Activated CD4-positive, alpha-beta T cell treated with anti-CD3 and anti-CD28 coated beads for 1 hour (primary cell): ENCODE results near the gene CDK9.
"Not testable (repeated sequence)": the region's sequence is repeated elsewhere in the genome, so short reads cannot be mapped to it uniquely, and the experiment has no call there.

ENCODE experiments used
- DNase-seq: peaks from one replicate; pipeline ENCODE4 v3.0.0-alpha.2; 2020

Gene CDK9

DNA sequence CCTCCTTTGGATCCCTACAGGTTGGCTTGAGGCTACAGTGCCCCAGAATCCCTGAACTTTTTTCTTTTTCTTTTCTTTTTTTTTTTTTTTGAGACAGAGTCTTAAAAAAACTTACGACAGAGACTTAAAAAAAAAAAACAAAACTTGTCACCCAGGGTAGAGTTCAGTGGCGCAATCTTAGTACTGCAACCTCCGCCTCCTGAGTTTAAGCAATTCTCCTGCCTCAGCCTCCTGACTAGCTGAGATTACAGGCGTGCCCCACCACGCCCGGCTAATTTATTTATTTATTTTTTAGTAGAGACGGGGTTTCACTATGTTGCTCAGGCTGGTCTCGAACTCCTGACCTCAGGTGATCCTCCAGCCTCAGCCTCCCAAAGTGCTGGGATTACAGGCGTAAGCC is 4.9 kb upstream of the CDK9 start:
- not testable (repeated sequence) for DNase-seq

DNA sequence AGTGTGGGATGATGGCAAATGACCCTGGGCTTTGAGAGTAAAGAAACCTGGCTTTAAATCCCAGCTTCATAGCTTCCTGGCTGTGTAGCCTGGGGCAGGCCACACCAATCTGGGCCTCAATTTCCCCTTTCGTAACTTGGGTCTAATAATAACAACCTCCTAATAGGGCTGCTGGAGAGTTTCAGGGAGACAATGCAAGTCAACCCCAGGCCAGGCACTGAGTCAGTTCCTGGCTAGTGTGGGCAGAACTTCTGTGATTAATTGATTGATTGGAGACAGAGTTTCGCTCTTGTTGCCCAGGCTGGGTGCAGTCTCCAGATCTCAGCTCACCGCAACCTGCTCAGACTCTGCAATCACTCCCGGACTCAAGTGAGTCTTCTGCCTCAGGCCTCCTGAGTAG is 4.0 kb upstream of the CDK9 start:
- no peak for DNase-seq

DNA sequence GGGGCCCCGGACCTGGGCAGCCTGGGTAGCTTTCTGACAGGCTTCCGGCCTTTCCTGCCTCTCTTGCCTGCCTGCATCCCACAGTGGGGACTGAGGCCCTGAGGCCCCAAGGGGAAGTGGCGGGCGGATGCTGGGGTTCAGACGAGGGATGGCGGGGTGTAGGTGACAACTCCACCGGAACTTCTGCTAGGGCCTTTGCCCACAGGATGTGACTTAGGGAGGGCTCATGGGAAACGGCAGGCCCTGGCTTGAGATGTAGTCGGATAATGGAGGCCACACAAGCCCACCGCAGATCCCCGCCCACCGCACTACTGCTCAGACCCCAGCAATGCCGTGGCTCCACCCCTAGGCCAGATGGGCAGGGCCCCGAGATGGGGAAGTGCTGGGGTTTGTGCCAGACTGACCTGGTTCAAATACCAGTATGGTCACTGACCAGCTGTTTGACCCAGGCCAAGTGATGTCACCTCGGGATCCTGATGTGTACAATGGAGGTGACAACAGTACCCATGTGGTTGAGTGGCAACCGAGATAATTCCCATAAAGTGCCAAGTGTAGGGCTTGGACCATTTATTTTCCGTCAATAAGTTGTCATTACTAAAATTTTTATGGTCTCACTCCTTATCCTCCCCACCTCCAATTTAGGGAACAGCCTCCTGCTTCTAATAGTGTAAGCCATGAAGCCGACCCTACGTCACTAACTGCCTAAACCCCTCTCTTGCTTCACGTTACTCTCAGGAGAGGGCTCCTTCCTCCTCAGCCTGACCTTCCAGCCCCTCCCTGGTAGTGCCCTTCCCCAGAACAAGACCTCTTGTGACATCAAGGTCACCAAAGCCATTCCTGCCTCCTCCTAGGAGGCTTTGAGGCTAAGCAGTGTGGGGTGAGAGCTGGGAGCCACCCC is 2.5 kb upstream of the CDK9 start:
- peak; percentile 43 for DNase-seq

DNA sequence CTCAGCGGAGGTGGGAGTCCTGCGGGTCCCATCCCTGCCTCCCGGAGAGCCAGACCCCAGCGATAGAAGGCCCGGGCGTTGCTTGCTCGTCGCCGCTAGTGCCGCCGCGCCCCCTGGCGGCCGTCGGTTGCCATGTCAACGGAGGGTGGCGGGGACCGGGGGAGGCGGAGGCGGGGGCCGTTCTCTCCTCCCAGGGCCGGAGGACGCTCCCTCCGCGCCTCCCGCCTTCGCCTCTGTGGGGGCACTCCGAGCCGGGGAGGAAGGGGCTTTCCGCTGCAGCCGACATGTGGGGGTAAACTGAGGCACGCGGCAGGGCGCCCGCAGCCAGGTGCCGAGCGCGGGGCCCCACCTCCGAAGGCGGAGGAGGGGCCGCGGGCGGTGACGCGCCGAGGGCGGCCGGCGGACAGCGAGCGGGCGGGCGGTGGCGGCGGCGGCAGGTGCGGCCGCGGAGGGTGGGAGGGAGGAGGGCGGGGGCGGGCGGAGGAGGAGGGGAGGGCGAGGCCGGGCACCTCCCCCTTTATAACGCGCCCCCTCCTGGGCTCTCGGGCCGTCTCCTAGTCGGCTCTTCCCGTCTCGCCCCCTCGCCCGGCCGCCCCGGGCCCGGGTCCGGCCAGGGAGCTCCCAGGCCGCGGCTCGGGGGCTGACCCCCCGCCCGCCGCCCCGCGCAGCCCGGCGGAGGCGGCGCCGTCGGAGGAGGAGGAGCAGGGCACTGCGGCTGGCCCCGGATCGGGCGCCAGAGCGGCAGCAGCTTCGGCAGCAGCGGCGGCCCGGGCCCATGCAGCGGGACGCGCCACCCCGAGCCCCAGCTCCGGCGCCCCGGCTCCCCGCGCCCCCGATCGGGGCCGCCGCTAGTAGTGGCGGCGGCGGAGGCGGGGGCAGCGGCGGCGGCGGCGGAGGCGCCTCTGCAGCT is 556 bp upstream of the CDK9 start:
- peak; percentile 87 for DNase-seq

DNA sequence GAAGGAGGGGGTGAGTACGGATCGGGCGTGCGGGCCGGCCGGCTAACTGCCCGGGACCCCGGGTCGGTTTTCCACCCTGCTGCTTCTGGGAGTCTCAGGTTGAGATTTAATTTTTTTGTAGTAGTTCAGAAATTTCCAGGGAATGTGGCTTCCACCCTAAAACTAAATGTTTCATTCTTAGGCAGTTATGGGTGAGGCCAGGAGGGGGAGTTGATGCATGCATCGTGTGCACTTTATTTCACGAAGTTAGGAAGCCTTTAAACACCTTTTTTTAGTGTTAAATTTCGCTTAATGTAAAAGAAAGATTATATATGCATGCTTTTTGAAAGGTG is 905 bp downstream of the CDK9 start:
- DNase-seq: no peak

DNA sequence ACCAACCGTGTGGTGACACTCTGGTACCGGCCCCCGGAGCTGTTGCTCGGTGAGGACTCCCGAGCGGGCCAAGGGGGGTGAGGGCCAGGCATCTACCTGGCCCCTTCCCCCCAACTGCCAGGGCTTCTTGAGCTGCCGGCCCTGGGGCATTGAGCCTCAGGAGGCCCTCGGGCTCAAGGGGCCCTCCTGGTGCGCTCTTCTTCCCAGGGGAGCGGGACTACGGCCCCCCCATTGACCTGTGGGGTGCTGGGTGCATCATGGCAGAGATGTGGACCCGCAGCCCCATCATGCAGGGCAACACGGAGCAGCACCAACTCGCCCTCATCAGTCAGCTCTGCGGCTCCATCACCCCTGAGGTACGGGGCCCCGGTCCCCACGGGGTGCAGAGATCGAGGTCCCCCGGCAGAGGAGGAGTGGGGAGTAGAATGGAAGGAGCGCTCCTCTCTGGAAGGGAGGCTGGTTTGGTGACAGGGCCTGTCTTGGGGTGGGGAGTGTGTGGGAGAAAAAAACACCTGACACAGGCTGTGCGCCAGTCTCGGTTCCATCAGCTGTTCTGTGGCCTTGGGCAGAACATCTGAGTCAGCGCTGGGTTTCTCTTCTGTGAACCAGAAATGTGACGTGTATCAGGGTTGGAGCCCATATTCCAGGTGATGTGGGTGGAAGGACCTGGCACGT is 2.6 kb downstream of the CDK9 start:
- DNase-seq: no peak

DNA sequence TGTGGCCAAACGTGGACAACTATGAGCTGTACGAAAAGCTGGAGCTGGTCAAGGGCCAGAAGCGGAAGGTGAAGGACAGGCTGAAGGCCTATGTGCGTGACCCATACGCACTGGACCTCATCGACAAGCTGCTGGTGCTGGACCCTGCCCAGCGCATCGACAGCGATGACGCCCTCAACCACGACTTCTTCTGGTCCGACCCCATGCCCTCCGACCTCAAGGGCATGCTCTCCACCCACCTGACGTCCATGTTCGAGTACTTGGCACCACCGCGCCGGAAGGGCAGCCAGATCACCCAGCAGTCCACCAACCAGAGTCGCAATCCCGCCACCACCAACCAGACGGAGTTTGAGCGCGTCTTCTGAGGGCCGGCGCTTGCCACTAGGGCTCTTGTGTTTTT is 3.3 kb downstream of the CDK9 start:
- no peak for DNase-seq

DNA sequence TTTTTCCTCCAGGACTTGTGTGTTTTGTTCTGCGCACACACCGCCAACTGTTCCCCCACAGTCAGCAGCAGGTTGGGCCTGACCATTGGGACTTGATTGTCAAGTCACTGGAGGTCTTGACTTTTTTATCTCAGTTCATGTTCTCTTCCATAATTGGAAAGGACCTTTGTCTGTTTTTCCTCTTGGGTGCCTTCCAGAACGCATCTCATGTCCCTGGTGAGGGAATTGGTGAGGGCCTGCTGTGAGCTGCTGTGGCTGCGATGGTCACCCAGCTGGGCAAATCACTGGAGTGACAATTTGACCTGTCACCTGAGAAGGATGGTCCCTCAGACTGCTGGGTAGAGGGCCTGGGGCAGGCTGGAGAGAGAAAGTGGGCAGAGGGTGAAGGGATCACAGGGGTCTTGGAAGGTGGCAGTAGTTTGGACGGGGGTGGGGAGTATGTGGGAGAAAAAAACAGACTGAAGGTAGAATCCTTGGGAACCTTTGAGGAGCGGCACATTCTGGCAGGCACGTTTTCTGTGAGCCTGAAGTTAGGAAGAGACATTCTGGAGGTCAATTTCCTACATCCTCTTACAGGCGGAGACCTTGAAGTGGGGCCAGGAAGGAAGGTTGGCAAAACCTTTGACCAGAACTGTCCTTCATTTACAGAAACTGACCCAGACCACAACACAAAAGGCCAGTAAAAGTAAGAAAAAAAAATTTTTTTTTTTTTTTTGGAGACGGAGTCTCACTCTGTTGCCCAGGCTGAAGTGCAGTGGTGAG is 4.4 kb downstream of the CDK9 start:
- DNase-seq: no peak

DNA sequence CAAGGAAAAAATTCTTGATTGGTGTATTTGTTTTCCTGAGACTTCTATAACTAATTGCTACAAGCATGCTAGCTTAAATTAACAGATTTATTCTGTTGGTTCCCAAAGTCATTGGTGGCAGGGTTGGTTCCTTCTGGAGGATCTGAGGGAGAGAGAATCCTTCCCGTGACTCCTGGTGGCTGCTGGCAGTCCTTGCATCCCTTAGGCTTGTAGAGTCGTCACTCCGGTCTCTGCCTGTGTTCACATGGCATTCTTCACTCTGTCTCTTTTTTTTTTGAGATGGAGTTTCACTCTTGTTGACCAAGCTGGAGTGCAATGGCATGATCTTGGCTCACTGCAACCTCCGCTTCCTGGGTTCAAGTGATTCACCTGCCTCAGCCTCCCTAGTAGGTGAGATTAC is 5.3 kb downstream of the CDK9 start:
- DNase-seq: no peak

DNA sequence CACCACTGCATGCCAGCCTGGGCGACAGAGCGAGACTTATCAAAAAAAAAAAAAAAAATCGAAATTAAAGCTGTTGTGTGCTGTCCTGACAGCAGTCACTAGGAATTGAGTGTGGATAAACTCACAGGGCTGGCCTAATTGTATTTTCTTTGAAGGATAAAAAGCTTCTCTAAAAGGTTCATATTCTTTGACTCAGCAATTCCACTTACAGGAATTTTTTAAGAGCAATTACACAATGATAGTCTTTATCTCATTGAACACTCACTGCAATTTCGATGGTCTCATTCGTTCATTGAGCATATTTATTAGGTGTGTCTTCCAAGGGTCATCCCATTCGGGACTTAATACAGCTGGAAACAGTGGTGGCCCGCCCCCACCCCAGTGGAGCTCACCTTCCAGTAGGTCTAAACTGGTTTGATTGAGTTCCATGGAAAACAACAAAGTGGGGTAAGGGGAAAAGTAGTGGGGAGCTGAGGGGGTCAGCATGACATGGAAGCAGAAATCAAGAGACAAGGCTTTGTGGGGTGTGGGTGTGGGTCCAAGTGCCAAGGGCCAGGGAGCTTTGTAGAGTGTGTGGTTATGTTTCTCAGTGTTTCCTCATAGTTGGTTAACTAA is 6.7 kb downstream of the CDK9 start:
- no peak for DNase-seq

DNA sequence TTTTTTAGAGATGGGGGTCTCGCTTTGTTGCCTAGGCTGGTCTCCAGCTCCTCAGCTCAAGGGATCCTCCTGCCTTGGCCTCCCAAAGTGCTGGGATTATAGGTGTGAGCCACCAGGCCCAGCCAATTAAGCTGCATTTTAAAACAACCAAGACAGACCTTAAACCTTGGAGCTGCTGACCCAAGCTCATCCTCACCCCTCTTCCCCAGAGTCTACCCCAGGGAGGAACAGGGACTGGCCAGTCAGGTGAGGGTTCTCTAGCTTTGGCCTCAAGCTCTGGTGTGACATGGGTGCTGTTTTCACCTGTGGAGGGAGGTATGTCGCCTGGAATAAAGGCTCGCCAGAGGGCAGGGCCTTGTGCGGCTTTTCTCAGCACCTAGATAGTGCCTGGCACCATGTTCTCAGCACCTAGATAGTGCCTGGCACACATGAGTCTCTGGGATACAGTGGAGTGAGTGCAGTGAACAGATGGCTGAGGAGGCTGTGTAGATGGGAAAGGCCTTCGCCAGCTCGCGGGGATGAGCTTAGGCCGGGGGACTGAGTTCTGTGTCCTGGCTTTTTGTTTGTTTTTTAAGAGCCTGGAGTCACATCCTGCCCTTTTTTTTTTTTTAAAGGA is 7.4 kb downstream of the CDK9 start:
- no peak for DNase-seq

DNA sequence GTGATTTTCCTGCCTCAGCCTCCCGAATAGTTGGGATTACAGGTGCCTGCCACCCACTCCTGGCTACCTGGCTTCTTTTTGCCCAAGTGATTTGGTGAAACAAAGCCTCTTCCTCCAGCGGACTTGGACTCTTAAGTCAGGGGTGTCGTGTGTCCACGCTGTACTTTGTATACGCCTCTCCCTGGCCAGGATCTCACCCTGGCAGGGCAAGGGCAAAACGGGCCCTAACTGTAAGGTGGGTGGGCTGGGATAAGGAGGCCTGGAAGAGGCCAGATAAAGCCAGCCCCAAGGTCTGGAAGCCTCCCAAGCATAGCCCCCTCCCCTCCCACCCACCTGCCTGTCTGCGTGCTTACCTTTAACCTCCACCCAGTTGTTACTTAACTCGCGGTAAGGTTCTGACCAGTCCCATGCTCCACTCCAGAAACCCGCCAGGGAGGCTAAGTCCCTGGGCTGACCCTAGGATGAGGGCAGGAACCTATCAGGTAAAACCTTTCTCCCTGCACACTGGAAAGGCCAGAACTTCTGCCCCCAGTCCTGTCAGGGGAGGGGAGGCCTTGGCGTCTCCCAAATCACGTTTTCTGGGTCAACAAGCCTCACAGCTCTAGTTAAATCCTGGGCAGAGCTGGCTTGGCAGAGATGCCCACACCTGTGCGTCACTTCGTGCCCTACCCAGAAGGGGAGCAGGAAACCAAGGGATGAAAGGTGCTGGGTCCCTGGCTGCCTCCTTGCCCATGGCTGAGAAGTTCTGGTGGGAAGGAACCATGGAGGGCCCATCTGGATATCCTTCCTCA is 8.4 kb downstream of the CDK9 start:
- no peak for DNase-seq

DNA sequence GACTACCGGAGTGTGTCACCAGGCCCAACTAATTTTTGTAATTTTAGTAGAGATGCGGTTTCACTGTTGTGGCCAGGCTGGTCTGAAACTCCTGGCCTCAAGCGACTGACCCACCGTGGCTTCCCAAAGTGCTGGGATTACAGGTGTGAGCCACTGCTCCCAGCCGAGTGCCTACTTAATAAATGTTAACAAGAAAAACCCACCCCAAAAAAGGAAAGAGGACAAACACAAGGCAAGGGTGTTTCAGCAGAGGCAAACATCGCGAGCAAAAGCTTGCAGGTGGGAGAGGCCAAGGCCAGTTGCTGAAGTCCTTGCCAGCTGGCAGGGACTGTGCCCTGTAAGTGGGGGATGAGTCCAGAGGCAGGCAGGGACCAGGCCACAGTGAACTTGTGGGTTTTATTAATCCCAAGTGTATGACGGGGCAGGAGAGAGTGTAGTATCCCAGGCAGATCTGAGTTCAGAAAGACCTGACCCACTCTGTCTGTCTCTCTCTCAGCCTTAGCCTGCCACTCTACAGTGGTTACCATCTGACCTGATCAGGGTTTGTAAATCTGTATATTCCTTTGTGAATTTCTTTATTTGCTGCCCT is 10.5 kb downstream of the CDK9 start:
- DNase-seq: no peak

DNA sequence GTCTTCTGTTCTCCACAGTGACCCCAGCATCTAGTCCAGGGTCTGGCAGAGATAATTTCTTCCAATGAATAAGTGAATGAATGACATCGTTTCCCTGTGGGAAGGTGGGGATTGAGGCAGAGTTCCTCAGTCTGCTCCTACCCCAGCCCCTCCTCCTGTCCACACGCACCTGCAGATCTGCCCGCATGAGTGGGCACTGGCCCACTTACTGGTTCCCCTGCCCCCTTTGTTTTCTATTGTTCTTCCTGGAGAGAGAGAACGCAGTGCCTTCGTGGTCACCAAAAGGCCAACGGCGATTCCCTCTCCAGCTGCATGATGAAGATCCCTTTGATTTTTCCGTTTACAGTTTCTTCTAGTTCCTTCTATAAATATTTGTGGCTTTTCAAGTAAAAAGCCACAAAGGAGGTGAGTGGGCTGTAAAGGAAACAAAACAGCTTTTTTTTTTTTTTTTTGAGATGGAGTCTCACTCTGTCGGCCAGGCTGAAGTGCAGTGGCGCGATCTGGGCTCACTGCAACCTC is 11.1 kb downstream of the CDK9 start:
- DNase-seq: no peak

DNA sequence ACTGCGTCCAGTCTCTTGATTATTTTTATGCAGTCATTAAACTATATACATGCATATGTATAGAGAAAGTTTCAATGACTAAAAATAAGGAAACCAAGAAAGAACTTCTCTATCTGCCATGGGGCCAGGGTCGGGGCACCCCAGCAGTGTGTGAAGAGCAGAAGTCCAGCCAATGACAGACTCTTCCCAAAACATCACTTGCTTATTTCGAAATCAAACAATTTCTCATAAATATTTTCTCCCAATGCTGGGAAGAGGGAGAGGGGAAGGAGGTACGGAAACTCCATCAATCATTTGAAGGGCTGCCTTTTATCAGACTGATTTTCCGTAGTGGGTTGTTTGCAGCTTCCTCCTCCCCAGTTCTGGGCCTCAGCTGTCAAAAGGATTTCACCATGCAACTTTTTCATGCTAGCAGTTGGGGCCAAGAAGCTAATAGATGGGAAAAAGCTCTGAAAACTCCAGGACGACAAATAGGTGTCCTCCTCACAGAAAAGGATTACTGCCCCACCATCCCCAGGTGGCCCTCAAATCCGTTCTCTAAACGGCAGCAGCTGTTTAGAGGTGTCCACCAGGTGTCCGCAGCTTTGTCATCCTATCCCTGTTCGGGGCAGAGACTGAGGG is 16.2 kb downstream of the CDK9 start:
- no peak for DNase-seq

DNA sequence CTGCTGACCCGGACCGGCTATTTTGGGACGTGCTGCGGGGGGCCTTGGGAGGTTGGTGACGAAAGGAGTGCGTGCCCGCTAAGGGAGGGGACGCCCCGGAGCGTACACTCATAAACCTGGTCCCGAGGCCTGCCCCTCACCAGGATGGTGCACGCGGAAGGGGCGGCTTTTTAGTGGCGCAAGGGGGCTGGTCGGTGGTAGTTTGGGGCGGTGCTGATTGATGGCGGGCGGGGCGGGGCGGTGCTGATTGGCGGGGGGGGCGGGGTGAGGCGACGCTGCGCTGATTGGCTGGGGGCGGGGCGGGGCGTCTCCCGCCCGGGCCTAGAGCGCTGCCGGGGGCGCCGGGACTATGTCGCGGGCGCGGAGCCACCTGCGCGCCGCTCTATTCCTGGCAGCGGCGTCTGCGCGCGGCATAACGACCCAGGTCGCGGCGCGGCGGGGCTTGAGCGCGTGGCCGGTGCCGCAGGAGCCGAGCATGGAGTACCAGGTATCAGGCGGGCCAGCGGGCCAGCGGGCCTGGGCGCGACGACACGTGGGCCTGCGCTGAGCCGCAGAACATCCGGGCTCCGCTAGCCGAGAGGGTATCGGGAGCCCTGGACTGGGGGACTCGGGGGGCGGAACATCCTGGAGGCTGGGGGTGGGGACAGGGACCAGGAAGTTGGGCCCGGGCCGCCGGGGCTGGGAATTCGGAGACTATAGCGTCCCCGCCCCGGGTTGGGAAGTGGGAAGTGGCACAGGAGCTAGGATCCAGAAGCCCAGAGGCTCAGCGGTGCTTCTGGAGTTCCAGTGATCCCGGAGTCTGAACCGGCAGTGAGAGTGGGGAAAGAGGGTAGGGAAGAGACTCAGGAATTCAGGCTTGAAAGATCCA is 17.0 kb downstream of the CDK9 start, which contains the start of gene FPGS:
Gene FPGS, plus strand, starts transcription at position 307 of the 868 bp plus-strand sequence. Its CDS starts 43 bp downstream, at position 350.
- peak; percentile 70 for DNase-seq

DNA sequence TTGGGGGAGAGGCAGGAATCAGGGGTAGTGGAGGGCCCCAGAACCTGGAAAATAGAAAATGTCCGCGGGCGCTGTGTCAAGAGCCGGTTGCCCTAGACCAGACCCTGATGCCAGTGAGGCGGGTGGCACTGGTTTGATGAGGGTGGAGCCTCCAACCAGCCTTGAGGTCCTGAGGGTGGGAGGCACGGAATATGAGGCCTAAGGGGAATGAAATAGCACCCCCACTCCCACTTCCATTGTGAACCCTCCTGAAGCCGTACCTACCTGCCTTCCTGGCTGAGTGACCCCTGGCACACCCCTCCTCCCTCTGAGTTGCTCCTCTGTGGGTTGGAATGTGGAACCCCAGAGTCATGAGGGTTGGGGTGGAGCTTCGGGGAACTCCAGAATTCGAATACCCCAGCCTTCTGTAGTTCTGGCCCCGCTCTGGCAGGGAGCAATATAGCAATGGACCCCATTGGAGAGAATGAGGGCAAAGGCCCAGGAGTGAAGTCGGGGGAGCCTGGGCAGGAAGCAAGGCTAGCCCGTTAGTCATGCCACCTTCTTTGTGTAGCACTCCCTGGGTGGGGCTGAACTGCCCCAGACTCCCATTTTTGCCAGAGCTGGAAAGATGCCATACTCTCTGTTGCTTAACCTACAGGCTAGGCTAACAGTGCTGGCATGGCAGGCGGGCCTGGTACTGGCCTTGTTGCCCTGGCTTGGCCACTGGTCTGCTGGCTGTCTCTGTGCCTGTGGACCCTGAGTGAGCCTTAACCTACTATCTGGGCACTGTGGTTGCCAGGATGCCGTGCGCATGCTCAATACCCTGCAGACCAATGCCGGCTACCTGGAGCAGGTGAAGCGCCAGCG is 17.9 kb downstream of the CDK9 start:
- DNase-seq: no peak

DNA sequence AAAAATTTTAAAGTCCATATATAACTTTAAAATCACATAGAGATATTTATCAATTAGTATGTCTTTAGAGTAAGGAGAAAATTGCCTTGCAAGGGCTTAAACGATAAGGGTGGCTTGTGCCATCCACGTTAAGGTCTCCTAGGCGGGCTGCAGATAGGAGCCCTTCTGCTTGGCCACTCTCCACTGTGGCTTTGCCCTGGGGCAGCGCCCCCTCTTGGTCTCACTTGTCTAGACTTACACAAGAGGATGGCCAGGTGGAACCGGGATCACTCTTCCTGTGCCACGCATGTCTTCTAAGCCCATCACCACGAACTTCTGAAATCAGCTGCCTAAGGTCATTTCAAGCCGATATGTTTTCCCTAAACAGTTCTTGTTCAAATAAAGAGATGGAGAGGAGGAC is 19.8 kb downstream of the CDK9 start:
- no peak for DNase-seq
